NCI-H748 treated with DMSO at 0.1 percent for 48 hours (cell line): ENCODE results near the gene KRTAP4-3.
"Not testable (repeated sequence)": the region's sequence is repeated elsewhere in the genome, so short reads cannot be mapped to it uniquely, and the experiment has no call there.

ENCODE experiments used
- DNase-seq: peaks from one replicate; lab custom pipeline; 2025; lab: John Stamatoyannopoulos, UW

Gene KRTAP4-3

GRCh38 chr17:41151525-41151924, 16.5 kb downstream of the KRTAP4-3 start:
- no peak for DNase-seq

GRCh38 chr17:41150026-41150425, 18.0 kb downstream of the KRTAP4-3 start:
- no peak for DNase-seq

- no peak for DNase-seq
These were observed 18.4 kb downstream of the KRTAP4-3 start, which contains the start of gene KRTAP4-5 for GRCh38 chr17:41149652-41149985. TSS of gene KRTAP4-5 (minus strand) at chr17:41149825. CDS start at chr17:41149767, 58 bp downstream.

GRCh38 chr17:41148971-41149651, 18.9 kb downstream of the KRTAP4-3 start:
- not testable (repeated sequence) for DNase-seq

- DNase-seq: no peak
These were observed 20.4 kb downstream of the KRTAP4-3 start for GRCh38 chr17:41147531-41148204.

- DNase-seq: no peak
These were observed 22.8 kb downstream of the KRTAP4-3 start for GRCh38 chr17:41145261-41145660.

GRCh38 chr17:41144846-41145245, 23.2 kb downstream of the KRTAP4-3 start:
- DNase-seq: no peak

- no peak for DNase-seq
These were observed 26.7 kb downstream of the KRTAP4-3 start for GRCh38 chr17:41141361-41141760.

GRCh38 chr17:41140360-41141131, 27.5 kb downstream of the KRTAP4-3 start, which contains the start of gene KRTAP4-6:
TSS of gene KRTAP4-6 (minus strand) at chr17:41140544. CDS start at chr17:41140487, 57 bp downstream.
- DNase-seq: no peak

GRCh38 chr17:41139865-41140264, 28.2 kb downstream of the KRTAP4-3 start:
- DNase-seq: not testable (repeated sequence)

- DNase-seq: no peak
These were observed 33.9 kb downstream of the KRTAP4-3 start for GRCh38 chr17:41133880-41134735.

GRCh38 chr17:41131979-41132378, 36.0 kb downstream of the KRTAP4-3 start:
- DNase-seq: no peak

- DNase-seq: no peak
These were observed 40.6 kb downstream of the KRTAP4-3 start for GRCh38 chr17:41127371-41127770.

- DNase-seq: no peak
These were observed 41.6 kb downstream of the KRTAP4-3 start for GRCh38 chr17:41126412-41126811.

- no peak for DNase-seq
These were observed 43.0 kb downstream of the KRTAP4-3 start for GRCh38 chr17:41125064-41125463.

GRCh38 chr17:41123991-41124371, 44.0 kb downstream of the KRTAP4-3 start, which contains the start of gene KRTAP4-12:
TSS of gene KRTAP4-12 (minus strand) at chr17:41124182. CDS start at chr17:41124122, 60 bp downstream.
- not testable (repeated sequence) for DNase-seq

GRCh38 chr17:41123292-41123990, 44.6 kb downstream of the KRTAP4-3 start:
- DNase-seq: not testable (repeated sequence)

- DNase-seq: no peak
These were observed 46.3 kb downstream of the KRTAP4-3 start for GRCh38 chr17:41121742-41122141.

GRCh38 chr17:41119696-41120690, 48.0 kb downstream of the KRTAP4-3 start:
- DNase-seq: not testable (repeated sequence)

GRCh38 chr17:41118721-41119120, 49.3 kb downstream of the KRTAP4-3 start:
- DNase-seq: no peak
